ENCODE data around the gene PYY. TPM values are rescaled to one million over a fixed set of nuclear protein-coding genes. Genes with fewer than 3 reads are reported as not detected.

PYY gene
- total and polyA plus RNA-seq, 7 donors, result not detected

- H3K4me3 ChIP-seq, result no peak overlapping the region
- H3K27ac ChIP-seq, result no peak overlapping the region
- H3K36me3 ChIP-seq (ENCODE audit: insufficient read depth in 1 of 2, low read depth in 1 of 2), result no peaks in the 10 kb centered on the region
- intact Hi-C loops (cut with DNase I), result no loop called here
- WGBS, 3 donors, result 59 to 73% (median 69%) methylated on average over 2 of the region's 2 CpGs
- DNase-seq (no peak), ATAC-seq (no peak)
- H3K27me3 ChIP-seq (ENCODE audit: insufficient read depth in 3 of 3, low read length in 2 of 3), result peaks cover 3 to 20% (median 11%) of the 10 kb centered on the region in 3 donors
- H3K4me1 ChIP-seq, result no peaks in the 10 kb centered on the region
- TF ChIP-seq CTCF (IDR thresholded peaks at IDR 0.05), result no peak
- no peaks in the 10 kb centered on the region for H3K9me3 ChIP-seq
Measured at GRCh38 chr17:43958748-43959352, 5.1 kb upstream of the PYY start.

- DNase-seq (no peak), ATAC-seq (no peak)
- no peak overlapping the region for H3K27ac ChIP-seq
- no peaks in the 10 kb centered on the region for H3K9me3 ChIP-seq
- H3K36me3 ChIP-seq (ENCODE audit: insufficient read depth in 1 of 2, low read depth in 1 of 2), result no peaks in the 10 kb centered on the region
- 75 to 87% (median 81%) methylated on average over 8 of the region's 8 CpGs for WGBS, 3 donors
- intact Hi-C loops (cut with DNase I), result no loop called here
- peaks cover 3 to 42% (median 25%) of the 10 kb centered on the region in 3 donors for H3K27me3 ChIP-seq (ENCODE audit: insufficient read depth in 3 of 3, low read length in 2 of 3)
- H3K4me3 ChIP-seq, result no peak overlapping the region
- TF ChIP-seq CTCF (IDR thresholded peaks at IDR 0.05), result no peak
- H3K4me1 ChIP-seq, result no peaks in the 10 kb centered on the region
Measured at GRCh38 chr17:43956222-43956621, 2.5 kb upstream of the PYY start.

- no peaks in the 10 kb centered on the region for H3K9me3 ChIP-seq
- DNase-seq, result no peak
- intact Hi-C loops (cut with DNase I), result no loop called here
- ATAC-seq, result no peak
- H3K27ac ChIP-seq, result no peak overlapping the region
- 2 to 7% (median 5%) methylated on average over 72 to 82 of the region's 82 CpGs for whole genome bisulfite sequencing, 3 donors
- H3K36me3 ChIP-seq (ENCODE audit: insufficient read depth in 1 of 2, low read depth in 1 of 2), result no peaks in the 10 kb centered on the region
- no peaks in the 10 kb centered on the region for H3K4me1 ChIP-seq
- H3K27me3 ChIP-seq (ENCODE audit: insufficient read depth in 3 of 3, low read length in 2 of 3), result peaks cover 0 to 55% (median 29%) of the 10 kb centered on the region in 3 donors
- no peak overlapping the region for H3K4me3 ChIP-seq
- TF ChIP-seq CTCF (IDR thresholded peaks at IDR 0.05), result no peak
Measured at GRCh38 chr17:43952724-43953666, 745 bp downstream of the PYY start.

- no peak for TF ChIP-seq CTCF (IDR thresholded peaks at IDR 0.05)
Measured at GRCh38 chr17:43952351-43952723, 1.4 kb downstream of the PYY start.

More at GRCh38 chr17:43952351-43952723, 1.4 kb downstream of the PYY start:
- H3K4me1 ChIP-seq, result no peaks in the 10 kb centered on the region
- H3K27me3 ChIP-seq (ENCODE audit: insufficient read depth in 3 of 3, low read length in 2 of 3), result peaks cover 0 to 60% (median 29%) of the 10 kb centered on the region in 3 donors
- DNase-seq (no peak), ATAC-seq (no peak)
- WGBS, 3 donors, result 7 to 12% (median 8%) methylated on average over 19 of the region's 19 CpGs
- no peaks in the 10 kb centered on the region for H3K36me3 ChIP-seq (ENCODE audit: insufficient read depth in 1 of 2, low read depth in 1 of 2)
- H3K9me3 ChIP-seq, result no peaks in the 10 kb centered on the region
- H3K27ac ChIP-seq, result no peak overlapping the region
- intact Hi-C loops (cut with DNase I), result no loop called here
- H3K4me3 ChIP-seq, result no peak overlapping the region

All from psoas muscle (tissue), 8 donors.